Epithelial cell of esophagus (primary cell): ENCODE data around the gene SHKBP1.

Experiments
- DNase-seq: peaks from one replicate; pipeline ENCODE4 v3.0.0; 2010; ENCODE audit warnings: low read depth
- H3K4me3 ChIP-seq: 2 replicates; pipeline ENCODE4 v1.5.1; 2011; ENCODE audit warnings: mild to moderate bottlenecking, low read length, control low read depth
- TF ChIP-seq, protein P1 (sequence below): IDR thresholded peaks from 2 replicates; pipeline ENCODE4 v1.5.1; 2011; ENCODE audit warnings: low read depth, mild to moderate bottlenecking, low read length, control low read depth, inconsistent platforms; ENCODE audit not compliant: insufficient read depth; ENCODE audit errors: missing control alignments

SHKBP1 gene

DNA sequence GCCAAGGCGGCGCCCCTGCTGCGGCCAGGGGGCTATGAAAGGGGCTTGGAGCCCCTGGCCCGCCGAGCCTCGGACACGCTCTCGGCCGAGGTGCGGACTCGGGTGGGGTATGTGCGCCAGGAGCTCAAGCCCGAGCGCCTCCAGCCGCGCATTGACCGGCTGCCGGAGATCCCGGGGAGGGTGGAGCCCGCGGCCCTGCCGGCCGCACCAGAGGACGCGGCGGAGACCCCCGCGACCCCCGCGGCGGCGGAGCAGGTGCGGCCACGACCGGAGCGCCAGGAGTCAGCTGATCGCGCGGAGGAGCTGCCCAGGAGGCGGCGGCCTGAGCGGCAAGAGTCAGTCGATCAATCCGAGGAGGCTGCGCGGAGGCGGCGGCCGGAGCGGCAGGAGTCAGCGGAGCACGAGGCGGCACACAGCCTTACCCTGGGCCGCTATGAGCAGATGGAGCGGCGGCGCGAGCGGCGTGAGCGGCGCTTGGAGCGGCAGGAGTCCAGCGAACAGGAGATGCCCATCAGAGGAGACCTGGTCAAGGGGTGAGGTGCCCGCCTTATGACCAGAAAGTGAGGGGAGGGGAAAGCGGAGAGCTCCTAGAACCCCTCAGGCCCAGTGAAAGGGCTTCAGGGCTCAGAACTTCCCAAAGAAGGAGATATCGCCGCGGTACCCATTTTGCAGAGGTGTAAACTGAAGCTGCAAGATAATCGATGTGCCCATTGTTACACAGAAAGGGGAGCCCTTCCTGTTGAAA lies 8.8 kb upstream of the SHKBP1 start:
- TF ChIP-seq, protein P1, sequence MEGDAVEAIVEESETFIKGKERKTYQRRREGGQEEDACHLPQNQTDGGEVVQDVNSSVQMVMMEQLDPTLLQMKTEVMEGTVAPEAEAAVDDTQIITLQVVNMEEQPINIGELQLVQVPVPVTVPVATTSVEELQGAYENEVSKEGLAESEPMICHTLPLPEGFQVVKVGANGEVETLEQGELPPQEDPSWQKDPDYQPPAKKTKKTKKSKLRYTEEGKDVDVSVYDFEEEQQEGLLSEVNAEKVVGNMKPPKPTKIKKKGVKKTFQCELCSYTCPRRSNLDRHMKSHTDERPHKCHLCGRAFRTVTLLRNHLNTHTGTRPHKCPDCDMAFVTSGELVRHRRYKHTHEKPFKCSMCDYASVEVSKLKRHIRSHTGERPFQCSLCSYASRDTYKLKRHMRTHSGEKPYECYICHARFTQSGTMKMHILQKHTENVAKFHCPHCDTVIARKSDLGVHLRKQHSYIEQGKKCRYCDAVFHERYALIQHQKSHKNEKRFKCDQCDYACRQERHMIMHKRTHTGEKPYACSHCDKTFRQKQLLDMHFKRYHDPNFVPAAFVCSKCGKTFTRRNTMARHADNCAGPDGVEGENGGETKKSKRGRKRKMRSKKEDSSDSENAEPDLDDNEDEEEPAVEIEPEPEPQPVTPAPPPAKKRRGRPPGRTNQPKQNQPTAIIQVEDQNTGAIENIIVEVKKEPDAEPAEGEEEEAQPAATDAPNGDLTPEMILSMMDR = no peak
- H3K4me3 ChIP-seq = no peak overlapping the region
- DNase-seq = no peak

GRCh38 chr19:40570313-40571004 lies 6.2 kb upstream of the SHKBP1 start:
- peak; percentile 100 for DNase-seq
- TF ChIP-seq, protein P1 = no peak
- H3K4me3 ChIP-seq = peak overlapping the region; percentile 55

GRCh38 chr19:40571005-40571318 lies 5.7 kb upstream of the SHKBP1 start:
- peak overlapping the region; percentile 11 for H3K4me3 ChIP-seq

GRCh38 chr19:40571831-40572495 lies 4.7 kb upstream of the SHKBP1 start:
- no peak for DNase-seq
- no peak overlapping the region for H3K4me3 ChIP-seq
- TF ChIP-seq, protein P1 = no peak

More at GRCh38 chr19:40571005-40571318, 5.7 kb upstream of the SHKBP1 start:
- DNase-seq = no peak
- TF ChIP-seq, protein P1 = no peak

DNA sequence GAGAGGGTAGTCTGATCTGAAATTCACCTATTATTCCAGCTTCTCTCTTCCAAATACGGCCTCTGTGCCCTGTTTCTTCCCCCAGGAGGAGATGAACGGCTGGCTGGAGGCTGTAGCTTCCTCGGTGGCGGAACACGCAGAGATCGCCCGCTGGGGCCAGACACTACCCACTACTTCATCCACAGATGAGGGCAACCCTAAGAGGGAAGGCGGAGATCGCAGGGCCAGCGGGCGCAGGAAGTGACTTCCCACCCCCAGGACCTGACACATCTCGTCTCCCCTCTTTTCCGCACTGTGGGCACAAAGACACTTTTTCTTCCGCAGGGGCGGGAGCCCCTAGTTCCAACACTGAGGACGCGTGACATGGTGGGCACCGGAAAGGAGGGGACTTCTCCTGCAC lies 1.3 kb upstream of the SHKBP1 start:
- TF ChIP-seq, protein P1 = no peak
- H3K4me3 ChIP-seq = no peak overlapping the region
- DNase-seq = no peak

- peak overlapping the region; percentile 84 for H3K4me3 ChIP-seq
- DNase-seq = no peak
- TF ChIP-seq, protein P1 = no peak
These were observed 505 bp upstream of the SHKBP1 start for GRCh38 chr19:40576151-40576584.
